ENCODE results near the gene GALNT18.
"Not testable (repeated sequence)": the region's sequence is repeated elsewhere in the genome, so short reads cannot be mapped to it uniquely, and the experiment has no call there.

Gene GALNT18

GRCh38 chr11:11451501-11452005 lies 170.3 kb downstream of the GALNT18 start:
- DNase-seq: no peak

GRCh38 chr11:11450744-11451362 lies 171.0 kb downstream of the GALNT18 start:
- no peak for DNase-seq

- no peak for DNase-seq
These were observed 172.5 kb downstream of the GALNT18 start for GRCh38 chr11:11449327-11449726.

GRCh38 chr11:11448626-11449025 lies 173.2 kb downstream of the GALNT18 start:
- no peak for DNase-seq

- DNase-seq: not testable (repeated sequence)
These were observed 174.2 kb downstream of the GALNT18 start for GRCh38 chr11:11447601-11448000.

GRCh38 chr11:11446967-11447366 lies 174.8 kb downstream of the GALNT18 start:
- peak; percentile 5 for DNase-seq

- DNase-seq: no peak
These were observed 175.2 kb downstream of the GALNT18 start for GRCh38 chr11:11446564-11446963.

GRCh38 chr11:11445441-11446185 lies 176.2 kb downstream of the GALNT18 start:
- DNase-seq: no peak

- no peak for DNase-seq
These were observed 177.0 kb downstream of the GALNT18 start for GRCh38 chr11:11444804-11445131.

- no peak for DNase-seq
These were observed 177.6 kb downstream of the GALNT18 start for GRCh38 chr11:11444027-11444803.

- DNase-seq: no peak
These were observed 179.0 kb downstream of the GALNT18 start for GRCh38 chr11:11442791-11443190.

- no peak for DNase-seq
These were observed 180.3 kb downstream of the GALNT18 start for GRCh38 chr11:11441516-11441915.

- DNase-seq: no peak
These were observed 180.7 kb downstream of the GALNT18 start for GRCh38 chr11:11441091-11441490.

- no peak for DNase-seq
These were observed 181.7 kb downstream of the GALNT18 start for GRCh38 chr11:11440144-11440543.

- DNase-seq: no peak
These were observed 182.2 kb downstream of the GALNT18 start for GRCh38 chr11:11439591-11439990.

- no peak for DNase-seq
These were observed 185.0 kb downstream of the GALNT18 start for GRCh38 chr11:11436715-11437313.

- no peak for DNase-seq
These were observed 186.2 kb downstream of the GALNT18 start for GRCh38 chr11:11435635-11436034.

GRCh38 chr11:11433960-11434359 lies 187.8 kb downstream of the GALNT18 start:
- DNase-seq: no peak

- no peak for DNase-seq
These were observed 189.0 kb downstream of the GALNT18 start for GRCh38 chr11:11432621-11433319.

GRCh38 chr11:11430431-11430830 lies 191.4 kb downstream of the GALNT18 start:
- DNase-seq: no peak

- DNase-seq: no peak
These were observed 193.1 kb downstream of the GALNT18 start for GRCh38 chr11:11428714-11429113.

GRCh38 chr11:11427542-11427941 lies 194.3 kb downstream of the GALNT18 start:
- no peak for DNase-seq

GRCh38 chr11:11427140-11427539 lies 194.7 kb downstream of the GALNT18 start:
- DNase-seq: no peak
